ENCODE measurements around the gene GIMAP7.
"Not testable (repeated sequence)": the region's sequence is repeated elsewhere in the genome, so short reads cannot be mapped to it uniquely, and the experiment has no call there.

GIMAP7 gene

GRCh38 chr7:150515248-150516147, 826 bp downstream of the GIMAP7 start:
- DNase-seq = no peak

DNA sequence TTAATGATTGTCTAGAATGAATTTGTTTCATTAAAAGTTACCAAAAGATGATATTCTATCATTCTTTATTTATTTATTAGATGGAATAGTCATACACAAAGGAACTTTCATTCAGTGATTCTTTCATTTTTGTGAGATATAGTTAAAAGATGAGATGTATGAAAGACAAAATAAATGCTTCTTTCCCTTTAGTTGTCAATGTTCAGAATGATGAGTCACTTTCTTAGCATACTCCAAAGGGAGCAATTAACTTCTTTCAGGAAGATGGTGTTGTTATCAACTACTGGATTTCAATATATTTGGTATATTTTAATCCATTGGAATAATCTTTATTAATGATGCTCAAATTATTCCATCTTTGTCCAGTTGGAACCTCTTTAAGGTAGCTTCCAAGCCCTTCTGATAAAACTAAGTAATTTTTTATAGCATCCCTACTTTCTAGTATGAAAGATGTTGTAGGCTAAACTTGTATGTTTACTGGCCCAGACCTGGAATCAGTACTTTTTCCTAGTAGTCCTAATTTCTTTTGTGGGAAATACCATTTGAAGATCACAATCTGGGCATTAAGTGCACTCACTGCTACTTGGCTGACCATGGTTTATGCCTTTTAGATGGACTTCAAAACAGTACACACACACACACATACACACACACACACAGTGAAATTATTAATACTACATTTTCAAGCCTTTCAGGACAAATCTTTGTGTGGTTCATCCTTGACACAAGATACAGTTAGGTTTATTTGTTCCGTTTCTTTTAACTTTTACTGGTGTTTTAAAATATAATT, 2.5 kb downstream of the GIMAP7 start:
- DNase-seq = no peak

DNA sequence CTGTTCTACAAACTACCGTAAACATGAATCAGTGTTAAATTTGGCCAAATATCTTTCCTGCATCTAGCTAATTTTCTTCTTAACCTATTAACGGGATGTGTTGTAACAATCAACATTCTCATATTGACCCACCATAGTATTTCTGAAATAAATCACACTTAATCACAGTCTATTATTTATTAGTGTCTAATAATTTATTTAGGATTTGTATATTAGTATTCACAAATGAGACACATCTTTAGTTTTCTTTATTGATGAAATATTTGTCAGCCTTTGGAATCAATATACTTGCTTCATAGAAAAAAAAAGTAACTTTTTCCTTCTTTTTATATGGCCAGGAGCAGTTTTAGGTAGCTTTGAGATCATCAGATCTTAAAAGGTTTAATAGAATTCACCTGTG, 4.6 kb downstream of the GIMAP7 start:
- no peak for DNase-seq

DNA sequence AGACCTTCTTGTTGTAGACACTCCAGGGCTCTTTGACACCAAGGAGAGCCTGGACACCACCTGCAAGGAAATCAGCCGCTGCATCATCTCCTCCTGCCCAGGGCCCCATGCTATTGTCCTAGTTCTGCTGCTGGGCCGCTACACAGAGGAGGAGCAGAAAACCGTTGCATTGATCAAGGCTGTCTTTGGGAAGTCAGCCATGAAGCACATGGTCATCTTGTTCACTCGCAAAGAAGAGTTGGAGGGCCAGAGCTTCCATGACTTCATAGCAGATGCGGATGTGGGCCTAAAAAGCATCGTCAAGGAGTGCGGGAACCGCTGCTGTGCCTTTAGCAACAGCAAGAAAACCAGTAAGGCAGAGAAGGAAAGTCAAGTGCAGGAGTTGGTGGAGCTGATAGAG, 5.5 kb downstream of the GIMAP7 start:
- DNase-seq = peak; percentile 22

- DNase-seq = not testable (repeated sequence)
Observed at GRCh38 chr7:150522931-150523330, 8.3 kb downstream of the GIMAP7 start.

- no peak for DNase-seq
Observed at GRCh38 chr7:150524018-150524417, 9.3 kb downstream of the GIMAP7 start.

- no peak for DNase-seq
Observed at GRCh38 chr7:150531704-150532103, 17.0 kb downstream of the GIMAP7 start.

DNA sequence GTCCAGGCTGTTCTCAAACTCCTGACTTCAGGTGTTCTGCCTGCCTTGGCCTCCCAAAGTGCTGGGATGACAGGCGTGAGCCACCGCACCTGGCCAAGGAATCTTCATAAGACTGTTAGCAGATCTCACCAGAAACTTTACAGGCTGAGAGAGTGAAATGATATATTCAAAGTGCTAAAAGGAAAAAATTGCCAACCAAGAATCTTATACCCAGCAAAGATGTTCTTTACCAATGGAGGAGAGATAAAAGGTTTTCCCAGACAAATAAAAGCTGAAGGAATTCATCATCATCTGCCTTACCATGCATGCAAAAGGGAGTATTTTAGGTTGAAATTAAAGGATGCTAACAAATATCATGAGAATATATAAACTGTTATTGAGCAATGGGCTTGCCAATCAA, 23.6 kb downstream of the GIMAP7 start:
- no peak for DNase-seq

DNA sequence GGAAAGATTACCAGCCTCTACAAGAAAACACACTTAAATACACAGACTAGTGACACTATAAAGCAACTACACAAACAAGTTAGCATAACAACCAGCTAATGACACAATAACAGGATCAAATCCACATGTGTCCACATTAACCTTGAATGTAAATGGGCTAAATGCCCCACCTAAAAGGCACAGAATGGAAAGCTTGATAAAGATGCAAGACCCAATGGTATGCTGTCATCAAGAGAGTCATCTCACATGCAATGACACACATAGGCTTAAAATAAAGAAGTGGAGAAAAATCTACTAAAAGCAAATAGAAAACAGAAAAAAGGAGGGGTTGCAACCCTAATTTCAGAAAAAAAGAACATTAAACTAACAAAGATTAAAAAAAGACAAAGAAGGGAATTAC, 38.5 kb downstream of the GIMAP7 start:
- no peak for DNase-seq

GRCh38 chr7:150556521-150557138, 42.0 kb downstream of the GIMAP7 start:
- no peak for DNase-seq

DNA sequence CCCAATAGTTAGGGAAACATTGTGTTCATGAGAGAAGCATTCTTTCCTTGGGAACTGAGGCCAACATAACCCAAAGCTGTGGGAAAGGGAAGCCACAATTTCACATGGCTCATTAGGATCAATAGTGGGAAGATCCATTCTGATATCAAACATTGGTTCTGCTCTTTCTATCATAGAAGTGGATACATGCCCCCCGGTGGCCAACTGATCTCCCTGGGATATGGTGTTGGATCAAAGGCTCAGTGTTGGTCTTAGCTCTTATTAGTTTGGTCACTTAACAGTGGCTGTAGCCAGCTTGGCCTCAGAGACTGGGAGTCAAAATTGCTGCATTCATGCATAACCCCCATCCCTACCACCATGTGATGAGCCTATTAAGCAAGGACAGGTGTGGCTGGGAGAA, 45.8 kb downstream of the GIMAP7 start:
- DNase-seq = no peak

- DNase-seq = no peak
Observed at GRCh38 chr7:150562919-150563318, 48.2 kb downstream of the GIMAP7 start.

- DNase-seq = no peak
Observed at GRCh38 chr7:150564006-150564405, 49.3 kb downstream of the GIMAP7 start.

- DNase-seq = no peak
Observed at GRCh38 chr7:150564566-150564965, 49.9 kb downstream of the GIMAP7 start.

GRCh38 chr7:150565239-150565638, 50.6 kb downstream of the GIMAP7 start:
- DNase-seq = no peak

- no peak for DNase-seq
Observed at GRCh38 chr7:150566123-150566522, 51.5 kb downstream of the GIMAP7 start.

GRCh38 chr7:150566572-150566971, 51.9 kb downstream of the GIMAP7 start:
- no peak for DNase-seq

GRCh38 chr7:150567169-150567568, 52.5 kb downstream of the GIMAP7 start, which contains the start of gene GIMAP4:
GIMAP4 (plus strand) TSS chr7:150567390; CDS start chr7:150569902, 2,512 bp downstream.
- no peak for DNase-seq

DNA sequence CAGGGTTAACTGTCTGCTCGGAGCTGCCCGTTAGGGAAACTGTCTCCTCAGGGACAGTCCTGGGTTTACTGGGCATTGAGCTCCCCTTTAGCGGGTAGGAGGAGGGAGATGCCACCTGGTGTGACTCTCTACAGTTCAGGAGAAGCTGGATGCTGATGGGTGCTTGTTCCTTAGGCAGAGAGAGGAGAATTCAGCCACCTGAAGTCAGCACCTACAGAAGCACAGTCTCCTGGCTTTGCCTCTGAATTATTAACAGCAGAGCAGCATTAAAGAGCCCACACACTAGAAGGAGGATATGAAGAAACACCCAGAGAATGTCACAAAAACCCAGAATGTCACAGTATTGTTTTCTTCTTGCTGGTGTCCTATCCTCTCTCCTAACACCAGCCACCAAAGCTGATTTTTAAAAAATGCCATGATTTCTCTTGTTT, 53.2 kb downstream of the GIMAP7 start:
- DNase-seq = no peak

DNA sequence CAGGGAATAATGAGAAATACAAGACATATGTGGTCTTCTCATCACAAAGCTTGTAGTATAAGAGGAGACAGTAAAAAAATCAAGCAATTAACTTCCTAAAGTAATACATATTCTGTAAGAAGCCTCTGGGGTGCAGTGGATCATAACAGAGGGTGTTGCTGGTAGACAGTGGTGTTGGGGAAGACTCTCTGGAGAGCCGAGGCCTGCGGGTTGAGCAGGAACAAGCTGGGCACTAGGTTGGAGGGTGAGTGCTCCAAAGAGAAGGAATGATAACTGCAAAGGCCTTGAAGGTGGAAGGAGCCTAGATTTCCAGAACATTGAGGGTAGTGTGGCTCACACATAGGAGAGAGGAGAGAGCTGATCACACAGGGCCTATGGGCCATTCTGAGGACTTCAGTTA, 54.0 kb downstream of the GIMAP7 start:
- DNase-seq = no peak

GRCh38 chr7:150569245-150569955, 54.7 kb downstream of the GIMAP7 start:
- no peak for DNase-seq

Data from stimulated activated naive CD4-positive, alpha-beta T cell treated with Interleukin-2 at 50 U/mL for 16 hours (primary cell).